ENCODE data around the gene MAB21L3.

DNA sequence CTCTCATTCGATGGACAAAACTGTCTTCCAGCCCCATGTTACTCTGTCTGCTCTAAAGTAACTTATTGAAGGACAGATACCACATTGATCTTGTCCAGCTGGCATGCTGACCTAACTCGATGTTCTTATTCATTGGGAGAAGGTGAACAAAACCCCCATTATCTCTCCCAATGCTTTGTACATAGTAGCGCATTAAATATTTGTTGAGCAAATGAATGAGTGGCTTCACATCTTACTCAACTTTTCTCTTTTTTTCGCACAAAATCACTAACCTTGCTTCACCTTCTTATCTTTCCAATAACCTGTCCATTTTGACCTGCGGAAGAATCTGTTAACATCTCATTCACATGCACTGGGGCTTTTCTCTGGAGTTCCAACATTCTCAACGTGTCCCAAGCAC, 18.3 kb downstream of the MAB21L3 start:
- TF ChIP-seq POLR2A (IDR thresholded peaks at IDR 0.05; ENCODE audit: low read length) (no peak), GATA1 (IDR thresholded peaks at IDR 0.05; ENCODE audit: low read depth, low read length) (no peak)
